ENCODE data around the gene CNNM4.

Gene CNNM4

DNA sequence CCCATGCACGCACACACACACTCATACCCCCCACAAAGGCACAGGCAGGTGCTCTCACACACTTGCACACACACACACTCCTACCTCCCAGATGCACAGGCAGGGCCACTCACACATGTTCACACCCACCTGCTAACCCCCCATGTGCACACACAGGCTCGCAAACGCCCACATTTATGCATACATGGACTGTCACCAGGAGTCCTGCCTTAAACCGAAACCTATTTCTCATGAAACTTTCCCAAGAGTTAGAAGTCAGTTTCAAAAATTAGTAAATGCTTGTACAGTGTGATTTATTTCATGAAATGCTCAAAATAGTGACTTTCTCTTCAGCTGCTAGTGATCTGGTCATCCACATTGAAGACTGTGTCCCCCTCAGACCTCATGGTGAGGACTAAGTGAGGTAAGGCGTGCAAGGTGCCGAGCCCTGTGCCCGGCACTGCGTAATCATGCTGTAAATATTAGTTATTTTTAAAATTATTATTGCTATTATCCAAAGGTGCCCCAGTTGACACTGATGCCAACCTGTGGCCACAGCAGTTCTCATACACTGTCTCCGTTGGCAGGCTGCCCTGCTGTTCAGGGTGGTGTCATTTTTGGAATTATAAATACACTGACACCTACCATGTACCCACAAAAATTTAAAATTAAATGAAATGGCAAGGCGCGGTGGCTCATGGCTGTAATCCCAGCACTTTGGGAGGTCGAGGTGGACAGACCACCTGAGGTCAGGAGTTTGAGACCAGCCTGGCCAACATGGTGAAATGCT lies 12.4 kb downstream of the CNNM4 start:
- H3K4me3 ChIP-seq (ENCODE audit: low read depth, low read length) = peak overlapping the region; percentile 25

DNA sequence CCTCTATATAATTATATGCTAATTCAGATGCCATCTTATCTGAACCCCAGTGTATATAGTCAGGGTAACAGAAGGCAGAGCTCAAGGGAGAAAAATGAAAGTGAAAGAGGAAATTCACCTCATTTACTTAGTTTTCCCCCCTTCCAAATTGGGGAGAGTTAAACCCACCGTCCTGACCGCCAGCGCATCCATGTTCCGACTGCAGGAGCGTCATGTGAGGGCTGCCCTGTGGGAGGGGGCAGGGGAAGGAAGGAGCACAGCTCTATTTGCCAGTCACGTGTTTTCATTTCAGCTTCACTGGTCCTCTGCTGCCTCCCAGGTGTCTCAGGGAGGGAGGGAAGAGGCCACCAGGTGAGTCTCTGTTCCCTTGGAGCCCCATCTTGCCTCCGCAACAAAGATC lies 13.2 kb downstream of the CNNM4 start:
- TF ChIP-seq, protein P1, sequence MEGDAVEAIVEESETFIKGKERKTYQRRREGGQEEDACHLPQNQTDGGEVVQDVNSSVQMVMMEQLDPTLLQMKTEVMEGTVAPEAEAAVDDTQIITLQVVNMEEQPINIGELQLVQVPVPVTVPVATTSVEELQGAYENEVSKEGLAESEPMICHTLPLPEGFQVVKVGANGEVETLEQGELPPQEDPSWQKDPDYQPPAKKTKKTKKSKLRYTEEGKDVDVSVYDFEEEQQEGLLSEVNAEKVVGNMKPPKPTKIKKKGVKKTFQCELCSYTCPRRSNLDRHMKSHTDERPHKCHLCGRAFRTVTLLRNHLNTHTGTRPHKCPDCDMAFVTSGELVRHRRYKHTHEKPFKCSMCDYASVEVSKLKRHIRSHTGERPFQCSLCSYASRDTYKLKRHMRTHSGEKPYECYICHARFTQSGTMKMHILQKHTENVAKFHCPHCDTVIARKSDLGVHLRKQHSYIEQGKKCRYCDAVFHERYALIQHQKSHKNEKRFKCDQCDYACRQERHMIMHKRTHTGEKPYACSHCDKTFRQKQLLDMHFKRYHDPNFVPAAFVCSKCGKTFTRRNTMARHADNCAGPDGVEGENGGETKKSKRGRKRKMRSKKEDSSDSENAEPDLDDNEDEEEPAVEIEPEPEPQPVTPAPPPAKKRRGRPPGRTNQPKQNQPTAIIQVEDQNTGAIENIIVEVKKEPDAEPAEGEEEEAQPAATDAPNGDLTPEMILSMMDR (IDR thresholded peaks at IDR 0.05; ENCODE audit: insufficient read depth, low read depth, low read length, missing control alignments) = no peak
- peak overlapping the region; percentile 25 for H3K4me3 ChIP-seq (ENCODE audit: low read depth, low read length)
- DNase-seq (ENCODE audit: low read depth) = peak; percentile 71

More for the DNA sequence above, 12.4 kb downstream of the CNNM4 start:
- peak; percentile 77 for DNase-seq (ENCODE audit: low read depth)
- TF ChIP-seq, protein P1 (IDR thresholded peaks at IDR 0.05; ENCODE audit: insufficient read depth, low read depth, low read length, missing control alignments) = no peak

DNA sequence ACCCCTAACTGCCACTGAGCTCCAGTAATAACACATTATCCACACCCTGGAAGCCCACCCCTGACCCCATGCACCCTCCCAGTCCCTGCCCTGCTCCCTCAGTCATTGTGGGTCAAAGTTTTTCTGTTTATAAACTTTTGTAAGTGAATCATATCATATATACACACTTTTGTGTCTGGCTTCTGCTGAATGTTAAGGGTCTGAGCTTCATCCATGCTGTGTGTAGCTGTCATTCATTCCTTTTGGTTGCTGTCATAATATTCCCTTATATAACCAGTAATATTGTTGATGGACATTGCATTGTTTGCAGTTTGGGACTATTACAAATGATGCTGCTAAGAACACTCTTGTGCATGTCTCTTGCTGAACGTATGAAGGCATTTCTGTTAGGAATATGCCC lies 14.5 kb downstream of the CNNM4 start:
- TF ChIP-seq, protein P1 (IDR thresholded peaks at IDR 0.05; ENCODE audit: insufficient read depth, low read depth, low read length, missing control alignments) = no peak
- no peak overlapping the region for H3K4me3 ChIP-seq (ENCODE audit: low read depth, low read length)
- DNase-seq (ENCODE audit: low read depth) = no peak

DNA sequence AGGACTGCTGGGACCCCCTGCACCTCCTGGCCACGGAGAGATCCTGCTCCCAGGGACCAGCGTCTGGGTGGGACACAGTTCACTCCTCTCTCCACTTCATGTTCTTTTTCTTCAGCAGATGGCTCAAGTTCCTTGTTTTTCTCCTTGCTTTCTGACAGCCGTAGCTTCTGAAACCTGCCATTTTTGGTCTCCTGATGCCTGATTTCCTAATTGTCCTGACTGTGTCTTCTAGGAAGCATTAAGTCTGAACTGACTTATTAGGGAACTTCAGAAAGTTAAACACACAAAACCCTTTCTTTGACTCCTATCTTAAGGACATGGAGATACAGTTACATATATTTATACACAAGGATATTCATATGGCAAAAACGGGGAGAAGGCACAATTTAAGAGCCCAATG lies 22.7 kb downstream of the CNNM4 start:
- H3K4me3 ChIP-seq (ENCODE audit: low read depth, low read length) = no peak overlapping the region
- TF ChIP-seq, protein P1 (IDR thresholded peaks at IDR 0.05; ENCODE audit: insufficient read depth, low read depth, low read length, missing control alignments) = no peak

DNA sequence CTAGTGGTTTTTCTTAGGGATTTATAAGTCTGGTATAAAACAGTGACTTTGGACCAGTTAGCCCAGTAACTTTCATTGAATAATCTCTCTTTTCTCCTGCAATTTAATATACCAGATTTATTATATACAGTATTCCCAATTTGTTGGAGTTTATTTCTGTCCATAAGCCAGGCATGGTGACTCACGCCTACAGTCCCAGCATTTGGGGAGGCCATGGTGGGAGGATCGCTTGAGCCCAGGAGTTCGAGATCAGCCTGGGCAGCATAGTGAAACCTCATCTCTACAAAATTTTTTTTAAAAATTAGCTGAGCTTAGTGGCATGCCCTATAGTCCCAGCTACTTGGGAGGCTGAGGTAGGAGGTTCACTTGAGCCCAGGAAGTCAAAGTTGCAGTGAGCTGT lies 26.7 kb downstream of the CNNM4 start:
- TF ChIP-seq, protein P1 (IDR thresholded peaks at IDR 0.05; ENCODE audit: insufficient read depth, low read depth, low read length, missing control alignments) = no peak
- no peak overlapping the region for H3K4me3 ChIP-seq (ENCODE audit: low read depth, low read length)
- no peak for DNase-seq (ENCODE audit: low read depth)

More for the DNA sequence above, 22.7 kb downstream of the CNNM4 start:
- DNase-seq (ENCODE audit: low read depth) = no peak

DNA sequence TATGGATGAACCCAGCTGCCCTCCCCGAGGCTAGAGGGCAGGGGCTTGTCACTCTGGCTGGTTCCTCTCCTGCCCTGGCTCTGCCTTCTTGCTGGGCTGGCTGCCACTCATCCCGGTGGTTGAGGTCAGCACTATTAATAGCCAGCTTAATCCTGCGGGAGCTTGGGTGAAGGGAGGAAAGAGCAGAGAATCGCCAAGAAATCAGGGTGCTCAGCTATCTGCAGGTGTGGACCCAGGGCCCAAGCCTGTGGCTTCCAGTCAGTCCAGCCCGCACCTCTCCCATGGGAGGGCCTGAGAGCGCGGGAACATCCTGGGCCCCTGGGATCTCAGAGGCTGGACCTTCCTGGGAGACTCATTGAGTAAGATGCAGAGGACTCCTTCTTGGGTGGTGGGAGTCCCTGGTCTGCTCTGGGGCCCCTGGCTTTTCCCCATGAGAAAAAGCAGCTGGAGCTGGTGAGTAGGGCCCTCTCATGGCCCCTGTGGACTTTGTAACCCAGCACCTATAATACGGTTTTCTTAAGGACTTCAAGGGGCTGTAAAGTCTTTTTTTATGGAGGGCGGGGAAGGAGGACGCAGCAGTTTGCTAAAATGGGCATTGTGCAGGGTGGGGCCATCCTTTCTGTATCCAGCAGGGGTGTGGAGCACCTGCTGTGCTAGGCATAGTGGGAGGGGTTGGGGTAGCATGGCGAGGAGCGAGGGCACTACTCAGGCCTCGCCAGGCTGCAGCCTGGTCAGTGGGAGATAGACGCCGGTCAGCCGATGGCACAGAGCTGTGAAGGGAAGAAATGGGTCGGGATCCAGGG lies 27.9 kb downstream of the CNNM4 start:
- TF ChIP-seq, protein P1 (IDR thresholded peaks at IDR 0.05; ENCODE audit: insufficient read depth, low read depth, low read length, missing control alignments) = no peak
- DNase-seq (ENCODE audit: low read depth) = no peak
- no peak overlapping the region for H3K4me3 ChIP-seq (ENCODE audit: low read depth, low read length)
